Kidney epithelial cell (primary cell): ENCODE results near the gene KRT6A. TPM values are rescaled to one million over a fixed set of nuclear protein-coding genes. Genes with fewer than 3 reads are reported as not detected.
"Not testable (repeated sequence)": the region's sequence is repeated elsewhere in the genome, so short reads cannot be mapped to it uniquely, and the experiment has no call there.

Source experiments
- DNase-seq: peaks from one replicate; pipeline ENCODE4 v3.0.0-alpha.2; 2010; ENCODE audit warnings: low read depth
- H3K27me3 ChIP-seq: 2 replicates; pipeline ENCODE4 v1.6.0; 2011; ENCODE audit warnings: low read length; ENCODE audit not compliant: control insufficient read depth, insufficient read depth
- H3K36me3 ChIP-seq: 2 replicates; pipeline ENCODE4 v1.5.1; 2011; ENCODE audit warnings: low read length; ENCODE audit not compliant: control insufficient read depth, insufficient read depth
- H3K4me3 ChIP-seq: 2 replicates; pipeline ENCODE4 v1.5.1; 2011; ENCODE audit warnings: low read depth, mild to moderate bottlenecking, control low read depth, low read length
- total RNA-seq: library from RNA; depleted of rRNA; stranded (reverse); fragments of >200 nt; gene quantifications from 2 replicates; pipeline ENCODE4 v1.2.3, GENCODE V29; 2015
- TF ChIP-seq, protein P1 (sequence below): IDR thresholded peaks from 2 replicates; pipeline ENCODE4 v1.5.1; 2011; ENCODE audit warnings: mild to moderate bottlenecking, moderate library complexity, low read length, control low read depth, inconsistent platforms; ENCODE audit not compliant: insufficient read depth, poor library complexity, severe bottlenecking

KRT6A gene
- total RNA-seq, 1 donor from 2014 or later = 0.21 TPM

DNA sequence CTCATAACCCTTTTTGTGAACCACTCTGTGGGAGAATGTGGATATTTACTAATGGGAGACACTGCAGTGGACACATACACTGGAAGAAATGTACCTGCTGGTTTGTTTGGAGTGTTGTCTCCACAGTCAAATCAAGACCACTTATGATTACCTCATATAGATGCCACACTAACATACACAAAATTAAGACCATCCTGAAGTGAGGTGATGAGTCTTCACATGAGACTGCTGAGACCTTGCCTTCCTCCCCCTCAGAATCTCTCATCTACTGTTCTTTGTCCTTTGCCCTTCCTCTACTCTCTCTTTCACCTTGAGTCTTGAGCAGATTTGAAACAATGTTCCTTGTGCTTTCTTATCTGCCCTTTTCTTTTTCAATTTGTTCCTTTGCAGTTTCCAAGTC lies 4.3 kb downstream of the KRT6A start:
- TF ChIP-seq, protein P1, sequence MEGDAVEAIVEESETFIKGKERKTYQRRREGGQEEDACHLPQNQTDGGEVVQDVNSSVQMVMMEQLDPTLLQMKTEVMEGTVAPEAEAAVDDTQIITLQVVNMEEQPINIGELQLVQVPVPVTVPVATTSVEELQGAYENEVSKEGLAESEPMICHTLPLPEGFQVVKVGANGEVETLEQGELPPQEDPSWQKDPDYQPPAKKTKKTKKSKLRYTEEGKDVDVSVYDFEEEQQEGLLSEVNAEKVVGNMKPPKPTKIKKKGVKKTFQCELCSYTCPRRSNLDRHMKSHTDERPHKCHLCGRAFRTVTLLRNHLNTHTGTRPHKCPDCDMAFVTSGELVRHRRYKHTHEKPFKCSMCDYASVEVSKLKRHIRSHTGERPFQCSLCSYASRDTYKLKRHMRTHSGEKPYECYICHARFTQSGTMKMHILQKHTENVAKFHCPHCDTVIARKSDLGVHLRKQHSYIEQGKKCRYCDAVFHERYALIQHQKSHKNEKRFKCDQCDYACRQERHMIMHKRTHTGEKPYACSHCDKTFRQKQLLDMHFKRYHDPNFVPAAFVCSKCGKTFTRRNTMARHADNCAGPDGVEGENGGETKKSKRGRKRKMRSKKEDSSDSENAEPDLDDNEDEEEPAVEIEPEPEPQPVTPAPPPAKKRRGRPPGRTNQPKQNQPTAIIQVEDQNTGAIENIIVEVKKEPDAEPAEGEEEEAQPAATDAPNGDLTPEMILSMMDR = no peak
- H3K27me3 ChIP-seq = peaks cover 6% of the 10 kb centered on the region
- DNase-seq = no peak
- no peaks in the 10 kb centered on the region for H3K36me3 ChIP-seq
- no peak overlapping the region for H3K4me3 ChIP-seq

DNA sequence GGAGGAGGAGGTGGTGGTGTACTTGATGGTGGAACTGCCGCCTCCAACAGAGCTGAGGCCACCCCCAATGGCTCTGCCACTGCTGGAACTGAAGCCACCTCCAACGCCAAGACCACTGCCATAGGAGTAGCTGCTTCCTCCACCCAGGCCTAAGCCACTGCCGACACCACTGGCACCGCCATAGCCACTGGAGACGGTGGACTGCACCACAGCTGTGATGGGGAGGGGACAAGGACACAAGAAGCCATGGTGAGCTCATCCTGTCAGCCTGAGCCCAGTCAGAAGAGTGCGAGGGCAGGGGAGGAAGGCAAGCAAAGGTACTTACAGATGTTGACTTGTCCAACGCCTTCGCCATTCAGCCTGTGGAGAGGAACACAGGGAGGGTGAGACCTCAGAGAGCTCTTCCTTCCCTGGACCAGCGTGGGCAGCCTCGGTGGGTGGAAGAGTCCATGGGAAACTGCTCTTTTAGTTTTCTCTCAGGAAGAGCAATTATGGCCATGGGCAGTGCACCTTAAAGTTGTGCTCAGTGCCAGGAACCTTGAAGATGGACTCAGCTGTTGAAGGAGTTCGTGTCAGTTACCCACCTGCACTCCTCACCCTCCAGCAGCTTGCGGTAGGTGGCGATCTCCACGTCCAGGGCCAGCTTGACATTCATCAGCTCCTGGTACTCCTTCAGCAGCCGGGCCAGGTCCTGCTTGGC lies 5.2 kb downstream of the KRT6A start:
- H3K27me3 ChIP-seq, H3K36me3 ChIP-seq, DNase-seq, H3K4me3 ChIP-seq: not testable (repeated sequence)

- Histone ChIP-seq H3K27me3 (peaks cover 6% of the 10 kb centered on the region), H3K4me3 (no peak overlapping the region), H3K36me3 (no peaks in the 10 kb centered on the region)
- TF ChIP-seq, protein P1 = no peak
- no peak for DNase-seq
These were observed 5.8 kb downstream of the KRT6A start for GRCh38 chr12:52487211-52487610.

- TF ChIP-seq, protein P1 = no peak
- DNase-seq = no peak
- peaks cover 6% of the 10 kb centered on the region for H3K27me3 ChIP-seq
- no peak overlapping the region for H3K4me3 ChIP-seq
- no peaks in the 10 kb centered on the region for H3K36me3 ChIP-seq
These were observed 6.6 kb downstream of the KRT6A start for GRCh38 chr12:52486166-52487105.

DNA sequence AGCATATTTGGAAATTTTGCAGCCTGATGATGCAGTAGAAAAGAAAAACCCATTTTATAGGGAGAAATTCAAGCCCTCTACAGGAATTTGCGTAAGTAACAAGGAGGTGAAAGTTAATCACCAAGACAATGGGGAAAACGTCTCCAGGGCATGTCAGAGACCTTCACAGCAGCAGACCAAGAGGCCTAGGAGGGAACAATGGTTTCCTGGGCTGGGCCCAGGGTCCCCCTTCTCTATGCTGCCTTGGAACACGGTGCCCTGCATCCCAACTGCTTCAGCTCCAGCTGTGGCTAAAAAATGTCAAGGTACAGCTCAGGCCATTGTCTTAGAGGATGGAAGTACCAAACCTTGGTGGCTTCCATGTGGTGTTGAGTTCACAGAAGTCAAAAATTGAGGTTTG lies 13.0 kb downstream of the KRT6A start:
- no peak for DNase-seq
- no peak overlapping the region for H3K4me3 ChIP-seq
- TF ChIP-seq, protein P1 = no peak
- H3K36me3 ChIP-seq = no peaks in the 10 kb centered on the region
- H3K27me3 ChIP-seq = peaks cover 2% of the 10 kb centered on the region

- TF ChIP-seq, protein P1 = no peak
- Histone ChIP-seq H3K36me3 (no peaks in the 10 kb centered on the region), H3K27me3 (peaks cover 2% of the 10 kb centered on the region), H3K4me3 (no peak overlapping the region)
- DNase-seq = no peak
These were observed 15.4 kb downstream of the KRT6A start for GRCh38 chr12:52477651-52478050.
